RPMI7951 (cell line): ENCODE measurements around the gene EXOC3L4. TPM values are rescaled to one million over a fixed set of nuclear protein-coding genes. Genes with fewer than 3 reads are reported as not detected.

ENCODE experiments used
- DNase-seq: peaks from one replicate; pipeline ENCODE4 v3.0.0-alpha.2; 2012; ENCODE audit warnings: low read depth
- total RNA-seq: library from RNA; depleted of rRNA; stranded (reverse); fragments of >200 nt; shearing (Covaris generic); gene quantifications from 2 replicates; pipeline ENCODE4 v1.2.3, GENCODE V29; 2014

Gene EXOC3L4
- total RNA-seq, 1 experiment from 2014 or later = not detected

GRCh38 chr14:103121846-103122584, 27.5 kb downstream of the EXOC3L4 start:
- peak; percentile 31 for DNase-seq

GRCh38 chr14:103122585-103122946, 28.0 kb downstream of the EXOC3L4 start:
- DNase-seq = no peak

- DNase-seq = peak; percentile 50
Observed at GRCh38 chr14:103122947-103123633, 28.6 kb downstream of the EXOC3L4 start, which contains the start of gene TNFAIP2. Gene TNFAIP2, plus strand, starts transcription at chr14:103123461. Its CDS starts 2,997 bp downstream, at chr14:103126458.

GRCh38 chr14:103123634-103124500, 29.3 kb downstream of the EXOC3L4 start:
- peak; percentile 41 for DNase-seq

GRCh38 chr14:103124501-103125001, 30.0 kb downstream of the EXOC3L4 start:
- no peak for DNase-seq

- DNase-seq = no peak
Observed at GRCh38 chr14:103125098-103126070, 30.9 kb downstream of the EXOC3L4 start.

- no peak for DNase-seq
Observed at GRCh38 chr14:103126088-103126872, 31.8 kb downstream of the EXOC3L4 start.

- DNase-seq = no peak
Observed at GRCh38 chr14:103126873-103127304, 32.4 kb downstream of the EXOC3L4 start.

GRCh38 chr14:103127356-103127755, 32.8 kb downstream of the EXOC3L4 start:
- no peak for DNase-seq

GRCh38 chr14:103127861-103128598, 33.5 kb downstream of the EXOC3L4 start:
- DNase-seq = no peak

GRCh38 chr14:103128631-103129300, 34.2 kb downstream of the EXOC3L4 start:
- no peak for DNase-seq

GRCh38 chr14:103129301-103130016, 34.9 kb downstream of the EXOC3L4 start:
- no peak for DNase-seq

- no peak for DNase-seq
Observed at GRCh38 chr14:103130017-103130764, 35.7 kb downstream of the EXOC3L4 start.

- DNase-seq = no peak
Observed at GRCh38 chr14:103130965-103131364, 36.4 kb downstream of the EXOC3L4 start.

GRCh38 chr14:103131580-103131979, 37.1 kb downstream of the EXOC3L4 start:
- no peak for DNase-seq

- no peak for DNase-seq
Observed at GRCh38 chr14:103132381-103133209, 38.1 kb downstream of the EXOC3L4 start.
